H1 (cell line): Measurements from ENCODE around the gene CIRBP. TPM values are rescaled to one million over a fixed set of nuclear protein-coding genes. Genes with fewer than 3 reads are reported as not detected.

ENCODE experiments used
- ASH2L ChIP-seq: fragments of 200-600, 300-600 bp; sonication (generic); IDR thresholded peaks from one replicate; pipeline ENCODE4 v1.7.1; 2017; ENCODE audit warnings: low read length
- BRCA1 ChIP-seq: IDR thresholded peaks from 2 replicates; pipeline ENCODE4 v1.6.1; 2012; ENCODE audit warnings: low read depth, low read length, improper control_type of control experiment
- ZNF274 ChIP-seq: IDR thresholded peaks from 2 replicates; pipeline ENCODE4 v1.7.0; 2012; ENCODE audit warnings: low read length, borderline replicate concordance; ENCODE audit errors: extremely low read depth
- polyA plus RNA-seq, 7 experiments: library from polyadenylated mRNA; depleted of rRNA in 3 of 7; stranded (reverse) in 5 of 7; unstranded in 2 of 7; fragments of >200 nt in 5 of 7; fragments of 200-250 nt in 2 of 7; gene quantifications; 1 replicate in 5 of 7; 2 replicates in 1 of 7; 4 replicates in 1 of 7; pipeline versions ENCODE4 v1.2.1 to v1.2.3, GENCODE V29; 2011 to 2013; ENCODE audit warnings: missing spikeins in 2 of 7, mixed read lengths in 2 of 7
- total RNA-seq: library from RNA; stranded (reverse); fragmentation: NEBNext Ultra II Directional; extraction: Animal tissue kit (Norgen Biotek cat#: 25700); gene quantifications from 2 replicates; pipeline ENCODE4 v1.2.1, GENCODE V29; 2021

The CIRBP gene
- total and polyA plus RNA-seq, 2 of the 8 experiments (the other 6 are each of a cell fraction or from before 2014, with no cell fraction given): 175 to 199 TPM

- TF ChIP-seq ZNF274 (no peak), BRCA1 (no peak), ASH2L (no peak)
Observed at GRCh38 chr19:1243768-1244692, 25.1 kb upstream of the CIRBP start (continued).
